Colonic mucosa (tissue), 4 donors: ENCODE measurements around the gene RTN4RL2. TPM values are rescaled to one million over a fixed set of nuclear protein-coding genes. Genes with fewer than 3 reads are reported as not detected.
A peak's percentile ranks its signal among the peaks of the same experiment; 100 is the strongest.

Source experiments
- DNase-seq: peaks from one replicate; pipeline ENCODE4 v3.0.0-alpha.2; 2020
- H3K27ac ChIP-seq: fragments of 200-600 bp; one replicate; pipeline ENCODE4 v1.8.0; 2021
- H3K27me3 ChIP-seq: fragments of 200-600 bp; one replicate; pipeline ENCODE4 v1.8.0; 2021
- H3K36me3 ChIP-seq: fragments of 200-600 bp; one replicate; pipeline ENCODE4 v1.8.0; 2021
- H3K4me1 ChIP-seq: fragments of 200-600 bp; one replicate; pipeline ENCODE4 v1.8.0; 2021; ENCODE audit warnings: mild to moderate bottlenecking
- H3K4me3 ChIP-seq: fragments of 200-600 bp; one replicate; pipeline ENCODE4 v1.8.0; 2021
- H3K9ac ChIP-seq, 2 donors: one replicate each; pipeline ENCODE4 v1.7.0; 2013; ENCODE audit warnings: control low read depth in 2 of 2, low read depth in 2 of 2, low read length in 2 of 2
- H3K9me3 ChIP-seq: fragments of 200-600 bp; one replicate; pipeline ENCODE4 v1.8.0; 2021
- CTCF ChIP-seq: fragments of 200-600 bp; IDR thresholded peaks from one replicate; pipeline ENCODE4 v1.8.0; 2022; ENCODE audit warnings: antibody characterized with exemption, mild to moderate bottlenecking
- intact Hi-C: fragments of 100-400 bp; cut with DNase I; formaldehyde crosslinking; loops from one replicate; pipeline ENCODE4 v1.14.1; 2022
- total RNA-seq, 2 donors: library from RNA; stranded (reverse); fragmentation: NEBNext Ultra II Directional in 1 of 2; extraction: Animal tissue kit (Norgen Biotek cat#: 25700) in 1 of 2; gene quantifications; one replicate each; pipeline ENCODE4 v1.2.1, GENCODE V29; 2021
- donor health status: healthy.
- donor health status: DM: no; HTN: no; CAD: no.
- donor health status: DM: no; HTN: no; CAD: no.

Gene RTN4RL2
- total RNA-seq, 2 donors from 2014 or later, result 0.54 to 0.82 TPM

- no peaks in the 10 kb centered on the region for H3K9me3 ChIP-seq
- no peaks in the 10 kb centered on the region for H3K27me3 ChIP-seq
- TF ChIP-seq CTCF, result no peak
- no peak for DNase-seq
- H3K27ac ChIP-seq, result no peak overlapping the region
- intact Hi-C loops, result no loop called here
- H3K4me3 ChIP-seq, result no peak overlapping the region
- H3K4me1 ChIP-seq, result no peaks in the 10 kb centered on the region
- H3K36me3 ChIP-seq, result no peaks in the 10 kb centered on the region
- H3K9ac ChIP-seq, result no peak overlapping the region
Measured at GRCh38 chr11:57508341-57509170, 48.2 kb downstream of the RTN4RL2 start.

- H3K4me3 ChIP-seq, result no peak overlapping the region
- H3K36me3 ChIP-seq, result no peaks in the 10 kb centered on the region
- no peaks in the 10 kb centered on the region for H3K27me3 ChIP-seq
- no peak for DNase-seq
- intact Hi-C loops, result no loop called here
- no peak overlapping the region for H3K9ac ChIP-seq
- peaks cover 4% of the 10 kb centered on the region for H3K4me1 ChIP-seq
- no peaks in the 10 kb centered on the region for H3K9me3 ChIP-seq
- H3K27ac ChIP-seq, result no peak overlapping the region
- no peak for TF ChIP-seq CTCF
Measured at GRCh38 chr11:57511741-57512430, 51.6 kb downstream of the RTN4RL2 start.

DNA sequence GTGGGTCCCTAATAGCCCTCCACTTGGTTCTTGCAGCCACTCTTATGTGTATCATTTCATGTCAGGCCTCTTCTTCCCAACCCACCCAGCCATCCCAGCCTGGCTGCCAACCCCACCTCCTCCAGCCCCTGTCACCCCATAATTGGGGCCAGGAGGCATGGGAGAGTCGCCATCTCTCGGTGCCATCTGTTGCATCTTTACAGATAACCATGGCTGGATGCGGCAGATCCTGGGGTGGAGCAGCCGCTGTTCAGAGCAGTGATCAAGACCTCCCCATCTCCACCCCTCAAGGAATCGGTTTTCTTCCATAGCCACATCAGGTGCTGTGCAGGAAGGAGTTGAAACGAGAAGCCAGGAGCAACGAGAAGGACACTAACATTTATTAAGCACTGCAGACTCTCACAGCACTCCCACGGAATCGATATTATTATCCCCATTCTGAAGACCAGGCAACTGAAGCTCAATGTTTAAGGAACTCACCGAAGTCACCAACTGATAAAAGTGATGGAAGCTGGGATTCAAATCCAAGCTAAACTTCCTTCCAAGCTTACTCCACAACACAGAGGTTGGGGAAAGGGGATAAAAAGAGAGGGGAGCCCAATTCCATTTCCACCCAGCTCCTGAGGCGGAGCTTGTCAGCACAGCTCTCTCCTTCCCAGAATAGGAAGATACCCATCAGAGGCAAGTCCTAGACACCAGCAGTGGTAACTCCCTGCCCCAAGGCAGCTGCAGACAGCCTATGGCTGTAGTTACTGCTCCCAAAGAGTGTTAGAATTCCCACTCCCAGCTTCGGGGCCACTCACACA is 52.5 kb downstream of the RTN4RL2 start:
- Histone ChIP-seq H3K4me3 (no peak overlapping the region), H3K27ac (no peak overlapping the region), H3K36me3 (no peaks in the 10 kb centered on the region), H3K27me3 (no peaks in the 10 kb centered on the region), H3K4me1 (peaks cover 4% of the 10 kb centered on the region), H3K9me3 (no peaks in the 10 kb centered on the region), H3K9ac (no peak overlapping the region)
- no peak for TF ChIP-seq CTCF
- DNase-seq, result no peak
- intact Hi-C loops, result no loop called here

GRCh38 chr11:57513452-57513795 is 53.1 kb downstream of the RTN4RL2 start:
- Histone ChIP-seq H3K4me1 (peaks cover 4% of the 10 kb centered on the region), H3K9ac (peak overlapping the region in 1 of 2 donors; percentile 35), H3K9me3 (no peaks in the 10 kb centered on the region), H3K36me3 (no peaks in the 10 kb centered on the region), H3K27me3 (no peaks in the 10 kb centered on the region), H3K27ac (no peak overlapping the region), H3K4me3 (no peak overlapping the region)
- no peak for TF ChIP-seq CTCF
- intact Hi-C loops, result no loop called here
- no peak for DNase-seq

DNA sequence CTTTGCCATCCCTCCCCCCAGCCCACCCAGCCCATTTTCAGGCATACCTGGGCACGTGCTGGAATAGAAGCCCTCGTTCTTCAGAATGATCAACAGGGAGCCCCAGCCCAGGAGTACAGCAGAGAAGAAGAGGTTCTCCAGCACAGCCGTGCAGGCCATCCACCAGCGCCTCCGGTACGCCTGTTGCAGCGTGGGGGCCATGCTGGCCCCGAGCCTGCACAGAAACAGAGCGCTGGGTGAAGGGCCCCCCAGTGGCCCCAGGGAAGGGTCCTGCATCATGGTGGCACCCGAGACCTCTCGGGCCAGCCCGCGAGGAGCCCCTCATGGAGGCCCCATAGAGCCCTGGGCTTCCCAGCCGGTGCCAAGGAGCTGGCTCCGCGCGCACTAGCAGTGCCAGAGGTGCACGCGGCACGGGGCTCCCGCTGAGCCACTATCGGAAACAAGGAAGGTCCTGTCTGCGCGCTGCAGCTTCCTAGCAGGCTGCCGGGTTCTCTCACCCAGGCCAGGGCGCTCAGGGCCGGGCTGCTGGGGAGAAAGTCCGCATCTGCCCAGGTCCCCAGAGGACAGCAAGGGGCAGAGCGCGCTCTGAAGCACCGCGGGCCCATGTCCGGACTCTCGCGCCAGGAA is 53.7 kb downstream of the RTN4RL2 start:
- no peak overlapping the region for H3K27ac ChIP-seq
- peak overlapping the region; percentile 65 to 81 for H3K9ac ChIP-seq
- peak overlapping the region; percentile 79 for H3K4me3 ChIP-seq
- no peaks in the 10 kb centered on the region for H3K27me3 ChIP-seq
- H3K4me1 ChIP-seq, result peaks cover 4% of the 10 kb centered on the region
- no peaks in the 10 kb centered on the region for H3K36me3 ChIP-seq
- peak; percentile 58 for DNase-seq
- no peak for TF ChIP-seq CTCF
- no peaks in the 10 kb centered on the region for H3K9me3 ChIP-seq
- intact Hi-C loops, result no loop called here
